HepG2 (cell line): Measurements from ENCODE around the gene TGM1. TPM values are rescaled to one million over a fixed set of nuclear protein-coding genes. Genes with fewer than 3 reads are reported as not detected.
A peak's percentile ranks its signal among the peaks of the same experiment; 100 is the strongest.

Source experiments
- BCL6 ChIP-seq: IDR thresholded peaks from 2 replicates; pipeline ENCODE4 v1.6.1; 2016; ENCODE audit warnings: missing genetic modification reagents, missing compliant biosample characterization
- FOXP1 ChIP-seq, 2 experiments: fragments of 450-650 bp in 1 of 2; IDR thresholded peaks; 2 replicates each; pipeline ENCODE4 v1.6.1; 2017 to 2018; ENCODE audit warnings: antibody characterized with exemption in 1 of 2
- HOXD1 ChIP-seq: sonication (generic); formaldehyde crosslinking; IDR thresholded peaks from 2 replicates; pipeline ENCODE4 v1.5.0; 2020; ENCODE audit warnings: missing genetic modification reagents
- IRX3 ChIP-seq: sonication (generic); formaldehyde crosslinking; IDR thresholded peaks from 2 replicates; pipeline ENCODE4 v1.8.1; 2023; ENCODE audit warnings: mild to moderate bottlenecking, low read depth, missing genetic modification reagents, borderline replicate concordance
- NFKB2 ChIP-seq: sonication (generic); formaldehyde crosslinking; IDR thresholded peaks from 2 replicates; pipeline ENCODE4 v1.4.0; 2020; ENCODE audit warnings: missing genetic modification reagents, borderline replicate concordance
- TAF1 ChIP-seq: sonication (generic); formaldehyde crosslinking; IDR thresholded peaks from 2 replicates; pipeline ENCODE4 v1.4.0; 2020; ENCODE audit warnings: missing genetic modification reagents
- TOPORS ChIP-seq: sonication (generic); formaldehyde crosslinking; IDR thresholded peaks from 2 replicates; pipeline ENCODE4 v1.8.0; 2023; ENCODE audit warnings: mild to moderate bottlenecking, missing genetic modification reagents
- ZKSCAN8 ChIP-seq: IDR thresholded peaks from 2 replicates; pipeline ENCODE4 v1.6.1; 2016; ENCODE audit warnings: borderline replicate concordance, missing genetic modification reagents, missing compliant biosample characterization
- ZNF234 ChIP-seq: sonication (generic); formaldehyde crosslinking; conservative IDR thresholded peaks from 2 replicates; pipeline ENCODE4 v1.5.1; 2020; ENCODE audit warnings: mild to moderate bottlenecking, missing genetic modification reagents
- ZNF331 ChIP-seq: sonication (generic); formaldehyde crosslinking; IDR thresholded peaks from 2 replicates; pipeline ENCODE4 v1.4.0; 2020; ENCODE audit warnings: missing genetic modification reagents
- polyA plus RNA-seq, 8 experiments: library from polyadenylated mRNA; depleted of rRNA in 3 of 8; stranded (reverse) in 7 of 8; unstranded in 1 of 8; fragments of >200 nt; fragmentation: Illumina TruSeq in 4 of 8; extraction: Trizol in 4 of 8; gene quantifications; 2 replicates each; pipeline versions ENCODE4 v1.2.1 to v1.2.3, GENCODE V29; 2011 to 2016; ENCODE audit warnings: low read depth in 4 of 8, missing spikeins in 1 of 8, mixed read lengths in 1 of 8; ENCODE audit not compliant: insufficient read depth in 1 of 8
- total RNA-seq, 5 experiments: library from RNA; depleted of rRNA; stranded (reverse); fragments of >200 nt; fragmentation: Illumina TruSeq; extraction: Trizol; gene quantifications; 2 replicates each; pipeline ENCODE4 v1.2.3, GENCODE V29; 2016; ENCODE audit warnings: low read depth in 1 of 5
- TF ChIP-seq, protein P1 (sequence below): sonication (generic); formaldehyde crosslinking; IDR thresholded peaks from 2 replicates; pipeline ENCODE4 v1.8.1; 2023; ENCODE audit warnings: mild to moderate bottlenecking, inconsistent platforms, moderate library complexity, missing genetic modification reagents, borderline replicate concordance
- TF ChIP-seq, protein P2 (sequence below), 2 experiments: sonication (generic) in 1 of 2; formaldehyde crosslinking in 1 of 2; IDR thresholded peaks; 2 replicates each; pipeline versions ENCODE4 v1.5.1 to v1.6.1; 2011 to 2020; ENCODE audit warnings: borderline replicate concordance in 1 of 2, low read depth in 1 of 2, low read length in 1 of 2, mild to moderate bottlenecking in 1 of 2, missing genetic modification reagents in 1 of 2, moderate library complexity in 1 of 2
- TF ChIP-seq, protein P3 (sequence below): sonication (generic); formaldehyde crosslinking; IDR thresholded peaks from 2 replicates; pipeline ENCODE4 v1.4.0; 2020; ENCODE audit warnings: mild to moderate bottlenecking, missing genetic modification reagents
- TF ChIP-seq, protein P4 (sequence below): sonication (generic); formaldehyde crosslinking; IDR thresholded peaks from 2 replicates; pipeline ENCODE4 v1.5.1; 2020; ENCODE audit warnings: mild to moderate bottlenecking, missing genetic modification reagents, borderline replicate concordance
- TF ChIP-seq, protein P5 (sequence below): sonication (generic); formaldehyde crosslinking; IDR thresholded peaks from 2 replicates; pipeline ENCODE4 v1.8.0; 2023; ENCODE audit warnings: mild to moderate bottlenecking, missing genetic modification reagents

Gene TGM1
- total and polyA plus RNA-seq, 2 of the 13 experiments (the other 11 are each of a cell fraction or from before 2014, with no cell fraction given), result 3.2 to 10.6 TPM

DNA sequence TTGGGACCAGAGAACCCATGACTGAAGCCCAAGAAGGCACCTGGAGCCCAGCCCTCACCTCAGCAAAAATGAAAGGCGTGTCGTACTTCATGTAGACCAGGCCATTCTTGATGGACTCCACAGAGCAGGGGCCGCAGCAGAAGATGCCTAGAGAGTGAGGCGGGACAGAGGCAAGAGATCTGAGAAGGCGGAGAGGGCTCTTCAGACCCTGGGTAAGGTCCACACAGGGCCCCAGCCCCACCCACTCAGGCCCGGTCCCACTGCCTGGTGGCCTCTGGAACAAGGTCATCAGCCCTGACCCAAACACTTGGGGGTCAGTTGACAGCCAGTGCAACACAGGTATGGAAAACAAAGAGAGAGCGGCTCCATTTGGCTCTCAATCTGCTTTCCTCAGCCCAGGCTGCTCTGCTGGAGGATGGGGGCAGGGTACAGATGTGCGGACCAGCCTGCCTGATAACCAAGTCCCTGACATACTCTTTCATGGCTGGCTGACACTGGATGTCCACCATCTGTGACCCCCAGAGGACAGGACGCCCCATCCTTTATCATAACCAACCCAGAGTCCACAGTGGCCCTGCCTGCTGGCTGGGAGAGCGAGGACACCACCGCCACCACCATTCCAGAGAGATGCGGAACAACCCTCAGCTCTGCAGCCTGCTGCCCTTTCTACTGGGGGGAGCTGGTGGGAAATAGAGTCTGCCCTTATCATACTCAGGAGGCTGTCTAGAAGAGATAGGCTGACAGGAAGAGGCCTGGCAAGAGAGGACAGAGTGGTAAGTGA lies 6.9 kb downstream of the TGM1 start (continued):
- peak; percentile 66 for TF ChIP-seq BCL6
- 0 out of 2 replicates have a peak, but pooled peaks have one; percentile 71 for TF ChIP-seq ZNF234 (CRISPR knock-in tag)
- TF ChIP-seq, protein P1, sequence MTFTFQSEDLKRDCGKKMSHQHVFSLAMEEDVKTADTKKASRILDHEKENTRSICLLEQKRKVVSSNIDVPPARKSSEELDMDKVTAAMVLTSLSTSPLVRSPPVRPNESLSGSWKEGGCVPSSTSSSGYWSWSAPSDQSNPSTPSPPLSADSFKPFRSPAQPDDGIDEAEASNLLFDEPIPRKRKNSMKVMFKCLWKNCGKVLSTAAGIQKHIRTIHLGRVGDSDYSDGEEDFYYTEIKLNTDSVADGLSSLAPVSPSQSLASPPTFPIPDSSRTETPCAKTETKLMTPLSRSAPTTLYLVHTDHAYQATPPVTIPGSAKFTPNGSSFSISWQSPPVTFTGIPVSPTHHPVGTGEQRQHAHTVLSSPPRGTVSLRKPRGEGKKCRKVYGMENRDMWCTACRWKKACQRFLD (CRISPR knock-in tag), result no peak
- TF ChIP-seq, protein P2, sequence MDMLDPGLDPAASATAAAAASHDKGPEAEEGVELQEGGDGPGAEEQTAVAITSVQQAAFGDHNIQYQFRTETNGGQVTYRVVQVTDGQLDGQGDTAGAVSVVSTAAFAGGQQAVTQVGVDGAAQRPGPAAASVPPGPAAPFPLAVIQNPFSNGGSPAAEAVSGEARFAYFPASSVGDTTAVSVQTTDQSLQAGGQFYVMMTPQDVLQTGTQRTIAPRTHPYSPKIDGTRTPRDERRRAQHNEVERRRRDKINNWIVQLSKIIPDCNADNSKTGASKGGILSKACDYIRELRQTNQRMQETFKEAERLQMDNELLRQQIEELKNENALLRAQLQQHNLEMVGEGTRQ (IDR thresholded peaks at IDR 0.05; ENCODE audit: low read depth, low read length), result 0 out of 2 replicates have a peak, but pooled peaks have one; percentile 2
- TF ChIP-seq, protein P2 (CRISPR knock-in tag; IDR thresholded peaks at IDR 0.05; ENCODE audit: borderline replicate concordance), result no peak
- TF ChIP-seq, protein P3, sequence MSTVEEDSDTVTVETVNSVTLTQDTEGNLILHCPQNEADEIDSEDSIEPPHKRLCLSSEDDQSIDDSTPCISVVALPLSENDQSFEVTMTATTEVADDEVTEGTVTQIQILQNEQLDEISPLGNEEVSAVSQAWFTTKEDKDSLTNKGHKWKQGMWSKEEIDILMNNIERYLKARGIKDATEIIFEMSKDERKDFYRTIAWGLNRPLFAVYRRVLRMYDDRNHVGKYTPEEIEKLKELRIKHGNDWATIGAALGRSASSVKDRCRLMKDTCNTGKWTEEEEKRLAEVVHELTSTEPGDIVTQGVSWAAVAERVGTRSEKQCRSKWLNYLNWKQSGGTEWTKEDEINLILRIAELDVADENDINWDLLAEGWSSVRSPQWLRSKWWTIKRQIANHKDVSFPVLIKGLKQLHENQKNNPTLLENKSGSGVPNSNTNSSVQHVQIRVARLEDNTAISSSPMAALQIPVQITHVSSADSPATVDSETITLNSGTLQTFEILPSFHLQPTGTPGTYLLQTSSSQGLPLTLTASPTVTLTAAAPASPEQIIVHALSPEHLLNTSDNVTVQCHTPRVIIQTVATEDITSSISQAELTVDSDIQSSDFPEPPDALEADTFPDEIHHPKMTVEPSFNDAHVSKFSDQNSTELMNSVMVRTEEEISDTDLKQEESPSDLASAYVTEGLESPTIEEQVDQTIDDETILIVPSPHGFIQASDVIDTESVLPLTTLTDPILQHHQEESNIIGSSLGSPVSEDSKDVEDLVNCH, result no peak
- peak; percentile 44; the same call in 1 of the 2 replicates for TF ChIP-seq NFKB2
- TF ChIP-seq, protein P4, sequence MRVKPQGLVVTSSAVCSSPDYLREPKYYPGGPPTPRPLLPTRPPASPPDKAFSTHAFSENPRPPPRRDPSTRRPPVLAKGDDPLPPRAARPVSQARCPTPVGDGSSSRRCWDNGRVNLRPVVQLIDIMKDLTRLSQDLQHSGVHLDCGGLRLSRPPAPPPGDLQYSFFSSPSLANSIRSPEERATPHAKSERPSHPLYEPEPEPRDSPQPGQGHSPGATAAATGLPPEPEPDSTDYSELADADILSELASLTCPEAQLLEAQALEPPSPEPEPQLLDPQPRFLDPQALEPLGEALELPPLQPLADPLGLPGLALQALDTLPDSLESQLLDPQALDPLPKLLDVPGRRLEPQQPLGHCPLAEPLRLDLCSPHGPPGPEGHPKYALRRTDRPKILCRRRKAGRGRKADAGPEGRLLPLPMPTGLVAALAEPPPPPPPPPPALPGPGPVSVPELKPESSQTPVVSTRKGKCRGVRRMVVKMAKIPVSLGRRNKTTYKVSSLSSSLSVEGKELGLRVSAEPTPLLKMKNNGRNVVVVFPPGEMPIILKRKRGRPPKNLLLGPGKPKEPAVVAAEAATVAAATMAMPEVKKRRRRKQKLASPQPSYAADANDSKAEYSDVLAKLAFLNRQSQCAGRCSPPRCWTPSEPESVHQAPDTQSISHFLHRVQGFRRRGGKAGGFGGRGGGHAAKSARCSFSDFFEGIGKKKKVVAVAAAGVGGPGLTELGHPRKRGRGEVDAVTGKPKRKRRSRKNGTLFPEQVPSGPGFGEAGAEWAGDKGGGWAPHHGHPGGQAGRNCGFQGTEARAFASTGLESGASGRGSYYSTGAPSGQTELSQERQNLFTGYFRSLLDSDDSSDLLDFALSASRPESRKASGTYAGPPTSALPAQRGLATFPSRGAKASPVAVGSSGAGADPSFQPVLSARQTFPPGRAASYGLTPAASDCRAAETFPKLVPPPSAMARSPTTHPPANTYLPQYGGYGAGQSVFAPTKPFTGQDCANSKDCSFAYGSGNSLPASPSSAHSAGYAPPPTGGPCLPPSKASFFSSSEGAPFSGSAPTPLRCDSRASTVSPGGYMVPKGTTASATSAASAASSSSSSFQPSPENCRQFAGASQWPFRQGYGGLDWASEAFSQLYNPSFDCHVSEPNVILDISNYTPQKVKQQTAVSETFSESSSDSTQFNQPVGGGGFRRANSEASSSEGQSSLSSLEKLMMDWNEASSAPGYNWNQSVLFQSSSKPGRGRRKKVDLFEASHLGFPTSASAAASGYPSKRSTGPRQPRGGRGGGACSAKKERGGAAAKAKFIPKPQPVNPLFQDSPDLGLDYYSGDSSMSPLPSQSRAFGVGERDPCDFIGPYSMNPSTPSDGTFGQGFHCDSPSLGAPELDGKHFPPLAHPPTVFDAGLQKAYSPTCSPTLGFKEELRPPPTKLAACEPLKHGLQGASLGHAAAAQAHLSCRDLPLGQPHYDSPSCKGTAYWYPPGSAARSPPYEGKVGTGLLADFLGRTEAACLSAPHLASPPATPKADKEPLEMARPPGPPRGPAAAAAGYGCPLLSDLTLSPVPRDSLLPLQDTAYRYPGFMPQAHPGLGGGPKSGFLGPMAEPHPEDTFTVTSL (CRISPR knock-in tag), result no peak
- TF ChIP-seq ZNF331 (CRISPR knock-in tag), result peak; percentile 52; the same call in 1 of the 2 replicates
- TF ChIP-seq, protein P5, sequence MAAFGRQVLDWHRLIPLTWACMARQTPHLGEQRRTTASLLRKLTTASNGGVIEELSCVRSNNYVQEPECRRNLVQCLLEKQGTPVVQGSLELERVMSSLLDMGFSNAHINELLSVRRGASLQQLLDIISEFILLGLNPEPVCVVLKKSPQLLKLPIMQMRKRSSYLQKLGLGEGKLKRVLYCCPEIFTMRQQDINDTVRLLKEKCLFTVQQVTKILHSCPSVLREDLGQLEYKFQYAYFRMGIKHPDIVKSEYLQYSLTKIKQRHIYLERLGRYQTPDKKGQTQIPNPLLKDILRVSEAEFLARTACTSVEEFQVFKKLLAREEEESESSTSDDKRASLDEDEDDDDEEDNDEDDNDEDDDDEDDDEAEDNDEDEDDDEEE (CRISPR knock-in tag), result peak; percentile 67; the same call in 1 of the 2 replicates
- TF ChIP-seq IRX3 (CRISPR knock-in tag), result peak; percentile 22; the same call in 1 of the 2 replicates
- no peak for TF ChIP-seq ZKSCAN8
- no peak for TF ChIP-seq FOXP1 (IDR thresholded peaks at IDR 0.05)
- peak; percentile 80 for TF ChIP-seq FOXP1 (CRISPR knock-in tag; IDR thresholded peaks at IDR 0.05)
- TF ChIP-seq TAF1, result no peak
- TF ChIP-seq TOPORS (CRISPR knock-in tag), result peak; percentile 49
- no peak for TF ChIP-seq HOXD1 (CRISPR knock-in tag)
